Tibial nerve (tissue), 4 donors: ENCODE data around the gene EFCAB13.

Source experiments
- CTCF ChIP-seq, 5 experiments: fragments of 200-600 bp in 3 of 5; fragments of 450-650 bp in 2 of 5; sonication (generic) in 3 of 5; IDR thresholded peaks; one replicate each; pipeline ENCODE4 v1.5.1; 2016 to 2019; ENCODE audit warnings: antibody characterized with exemption in 5 of 5, mild to moderate bottlenecking in 3 of 5, moderate library complexity in 2 of 5
- EP300 ChIP-seq, 2 donors: sonication (generic); formaldehyde crosslinking; IDR thresholded peaks; one replicate each; pipeline ENCODE4 v1.6.1; 2017; ENCODE audit warnings: antibody characterized with exemption in 2 of 2, mild to moderate bottlenecking in 1 of 2

DNA sequence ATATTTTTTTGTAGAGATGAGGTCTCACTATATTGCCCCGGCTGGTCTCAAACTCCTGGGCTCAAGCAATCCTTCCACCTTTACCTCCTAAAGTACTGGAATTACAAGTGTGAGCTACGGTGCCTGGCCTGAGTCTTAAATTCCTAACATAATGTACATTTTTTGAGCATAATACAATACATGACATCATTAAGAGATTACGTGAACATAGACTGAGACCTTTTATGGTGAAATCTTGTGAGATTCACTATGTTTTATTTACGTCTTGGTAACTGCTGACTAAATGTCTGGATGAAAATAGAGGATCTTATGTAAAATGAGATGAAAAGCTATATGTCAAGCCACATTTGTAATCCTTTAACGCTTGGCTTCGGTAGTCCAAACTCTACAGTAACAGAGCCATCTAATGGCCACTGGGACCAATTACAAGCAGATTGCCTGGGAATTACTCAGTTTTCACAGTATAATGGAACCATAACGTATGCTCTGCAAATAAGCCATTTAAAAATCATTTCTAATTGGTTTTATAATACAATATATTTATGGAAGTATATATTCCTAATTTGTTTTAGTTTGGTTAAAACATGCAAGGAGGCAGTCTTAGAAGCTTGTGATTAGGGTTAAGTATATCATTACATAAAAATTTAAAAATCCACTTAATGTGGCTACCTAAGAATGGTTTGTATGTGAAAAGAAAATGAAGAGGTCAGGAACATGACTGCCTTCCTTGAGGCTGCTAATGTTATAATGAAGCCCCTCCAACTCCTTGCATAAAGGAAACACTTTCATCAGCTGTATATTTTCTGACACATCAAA is 8.1 kb upstream of the EFCAB13 start:
- TF ChIP-seq EP300 (IDR thresholded peaks at IDR 0.05) = peak; percentile 6 to 46
- TF ChIP-seq CTCF (IDR thresholded peaks at IDR 0.05) = peak; percentile 73 to 88 (median 80)
